AG09319 (cell line): ENCODE measurements around the gene TP53TG5.

Experiments used
- DNase-seq: peaks from one replicate; pipeline ENCODE4 v3.0.0-alpha.2; 2010; ENCODE audit warnings: low read depth; ENCODE audit errors: extremely low read depth
- TF ChIP-seq, protein P1 (sequence below): IDR thresholded peaks from 2 replicates; pipeline ENCODE4 v1.5.1; 2011; ENCODE audit warnings: low read depth, mild to moderate bottlenecking, inconsistent platforms, low read length, moderate library complexity

TP53TG5 gene

DNA sequence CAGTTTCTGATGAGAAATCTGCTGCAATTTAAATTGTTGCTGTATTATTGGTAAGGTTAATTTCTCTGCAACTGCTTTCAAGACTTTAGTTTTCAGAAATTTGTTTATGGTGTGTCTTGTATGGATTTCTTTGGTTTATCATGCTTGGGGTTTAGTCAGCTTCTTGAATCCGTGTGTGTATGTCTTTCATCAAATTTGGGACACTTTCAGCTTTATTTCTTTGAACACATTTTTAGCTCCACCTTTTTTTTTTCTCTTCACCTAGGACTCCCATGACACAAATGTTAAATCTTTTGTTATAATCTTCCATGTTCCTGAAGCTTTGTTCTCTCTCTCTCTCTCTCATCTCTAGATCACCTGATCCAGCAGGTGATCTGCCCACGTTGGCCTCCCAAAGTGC, 13.4 kb upstream of the TP53TG5 start:
- no peak for DNase-seq
- TF ChIP-seq, protein P1, sequence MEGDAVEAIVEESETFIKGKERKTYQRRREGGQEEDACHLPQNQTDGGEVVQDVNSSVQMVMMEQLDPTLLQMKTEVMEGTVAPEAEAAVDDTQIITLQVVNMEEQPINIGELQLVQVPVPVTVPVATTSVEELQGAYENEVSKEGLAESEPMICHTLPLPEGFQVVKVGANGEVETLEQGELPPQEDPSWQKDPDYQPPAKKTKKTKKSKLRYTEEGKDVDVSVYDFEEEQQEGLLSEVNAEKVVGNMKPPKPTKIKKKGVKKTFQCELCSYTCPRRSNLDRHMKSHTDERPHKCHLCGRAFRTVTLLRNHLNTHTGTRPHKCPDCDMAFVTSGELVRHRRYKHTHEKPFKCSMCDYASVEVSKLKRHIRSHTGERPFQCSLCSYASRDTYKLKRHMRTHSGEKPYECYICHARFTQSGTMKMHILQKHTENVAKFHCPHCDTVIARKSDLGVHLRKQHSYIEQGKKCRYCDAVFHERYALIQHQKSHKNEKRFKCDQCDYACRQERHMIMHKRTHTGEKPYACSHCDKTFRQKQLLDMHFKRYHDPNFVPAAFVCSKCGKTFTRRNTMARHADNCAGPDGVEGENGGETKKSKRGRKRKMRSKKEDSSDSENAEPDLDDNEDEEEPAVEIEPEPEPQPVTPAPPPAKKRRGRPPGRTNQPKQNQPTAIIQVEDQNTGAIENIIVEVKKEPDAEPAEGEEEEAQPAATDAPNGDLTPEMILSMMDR = no peak

DNA sequence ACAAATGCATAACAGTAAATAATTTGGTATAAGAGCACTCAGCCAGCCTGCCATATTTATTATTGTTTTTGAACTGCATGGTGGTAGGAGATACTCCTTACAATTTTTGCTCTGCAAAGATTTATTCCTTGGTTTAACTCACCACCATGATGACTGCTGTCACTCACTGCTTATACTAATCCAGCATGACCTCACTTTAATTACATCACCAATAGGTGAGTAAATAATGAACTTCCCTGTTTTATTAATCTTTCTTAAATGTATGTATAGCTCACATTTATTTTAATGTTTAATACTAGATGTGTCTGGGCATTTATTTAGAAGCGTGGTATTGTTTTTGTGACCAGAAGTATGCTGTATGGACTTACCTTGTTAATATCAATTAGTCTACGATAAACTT, 12.8 kb upstream of the TP53TG5 start:
- no peak for DNase-seq
- TF ChIP-seq, protein P1 = no peak

DNA sequence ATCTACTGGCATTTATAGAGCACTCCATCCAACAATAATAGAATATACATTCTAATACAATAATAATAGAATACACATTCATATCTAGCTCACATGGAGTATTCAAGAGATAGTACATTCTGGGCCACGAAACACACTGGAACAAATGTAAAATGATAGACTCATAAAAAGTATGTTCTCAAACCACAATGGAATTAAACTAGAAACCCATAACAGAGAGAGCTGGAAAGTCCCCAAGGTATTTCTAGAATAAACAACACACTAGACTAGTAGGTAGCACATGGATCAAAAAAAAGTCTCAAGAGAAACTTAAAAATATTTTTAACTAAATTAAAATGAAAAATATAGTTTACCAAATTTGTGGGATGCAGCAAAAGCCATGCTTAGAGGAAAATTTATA, 9.1 kb upstream of the TP53TG5 start:
- no peak for DNase-seq

DNA sequence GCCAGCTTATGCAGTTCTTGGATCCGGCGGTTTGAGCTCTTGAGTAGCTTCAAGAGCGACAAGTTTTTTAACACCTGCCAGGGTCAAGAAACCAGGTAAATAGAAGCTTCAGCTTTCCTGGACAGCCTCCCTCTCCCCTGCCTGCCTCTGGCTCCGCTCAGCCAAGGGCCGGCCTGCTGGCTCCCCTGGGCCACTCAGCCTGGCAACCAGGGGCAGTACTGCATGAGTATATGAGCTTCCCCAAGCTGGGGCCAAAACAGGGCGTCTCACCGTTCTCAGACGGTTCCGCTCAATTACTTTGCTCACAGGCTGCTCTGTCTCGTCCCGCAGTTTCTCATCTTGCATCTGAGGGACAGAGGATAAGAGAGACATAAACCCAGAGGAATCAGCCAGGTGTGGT, 856 bp downstream of the TP53TG5 start:
- no peak for DNase-seq
- TF ChIP-seq, protein P1 = no peak

More for the DNA sequence above, 9.1 kb upstream of the TP53TG5 start:
- TF ChIP-seq, protein P1 = no peak

DNA sequence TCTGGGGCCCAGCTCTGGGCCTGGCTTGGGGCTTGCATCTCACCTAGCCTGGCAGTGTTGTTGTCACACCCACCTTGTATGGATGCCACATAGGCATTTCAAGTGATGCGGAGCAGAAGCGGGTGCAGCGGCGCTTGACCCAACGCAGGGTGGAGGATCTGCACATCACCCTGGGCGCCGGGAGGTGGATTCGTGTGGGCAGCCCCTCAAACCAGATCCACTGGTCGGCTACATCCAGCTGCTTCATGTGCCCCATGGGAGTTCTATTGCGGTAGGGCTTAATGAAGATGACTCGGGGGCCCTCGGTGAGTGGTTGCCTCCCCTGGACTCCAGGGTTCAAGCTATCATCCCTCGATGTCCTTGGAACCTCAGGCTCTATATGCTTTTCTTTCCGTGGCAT, 3.2 kb downstream of the TP53TG5 start:
- TF ChIP-seq, protein P1 = no peak
- no peak for DNase-seq

DNA sequence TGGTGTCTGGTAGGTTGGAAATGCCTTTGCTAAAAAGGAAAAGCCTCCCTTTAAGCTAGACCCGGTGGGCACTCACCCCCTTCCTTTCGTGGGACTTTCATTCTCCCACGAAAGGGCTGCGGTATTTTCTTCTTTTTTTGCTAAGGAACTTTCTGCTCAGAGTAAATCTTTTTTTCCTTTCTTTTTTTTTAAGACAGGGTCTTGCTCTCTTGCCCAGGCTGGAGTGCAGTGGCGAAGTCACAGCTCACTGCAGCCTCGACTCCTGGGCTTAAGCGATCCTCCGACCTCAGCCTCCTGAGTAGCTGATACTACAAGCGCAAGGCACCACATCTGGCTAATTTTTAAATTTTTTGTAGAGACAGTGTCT, 4.0 kb downstream of the TP53TG5 start:
- no peak for DNase-seq
- TF ChIP-seq, protein P1 = no peak

DNA sequence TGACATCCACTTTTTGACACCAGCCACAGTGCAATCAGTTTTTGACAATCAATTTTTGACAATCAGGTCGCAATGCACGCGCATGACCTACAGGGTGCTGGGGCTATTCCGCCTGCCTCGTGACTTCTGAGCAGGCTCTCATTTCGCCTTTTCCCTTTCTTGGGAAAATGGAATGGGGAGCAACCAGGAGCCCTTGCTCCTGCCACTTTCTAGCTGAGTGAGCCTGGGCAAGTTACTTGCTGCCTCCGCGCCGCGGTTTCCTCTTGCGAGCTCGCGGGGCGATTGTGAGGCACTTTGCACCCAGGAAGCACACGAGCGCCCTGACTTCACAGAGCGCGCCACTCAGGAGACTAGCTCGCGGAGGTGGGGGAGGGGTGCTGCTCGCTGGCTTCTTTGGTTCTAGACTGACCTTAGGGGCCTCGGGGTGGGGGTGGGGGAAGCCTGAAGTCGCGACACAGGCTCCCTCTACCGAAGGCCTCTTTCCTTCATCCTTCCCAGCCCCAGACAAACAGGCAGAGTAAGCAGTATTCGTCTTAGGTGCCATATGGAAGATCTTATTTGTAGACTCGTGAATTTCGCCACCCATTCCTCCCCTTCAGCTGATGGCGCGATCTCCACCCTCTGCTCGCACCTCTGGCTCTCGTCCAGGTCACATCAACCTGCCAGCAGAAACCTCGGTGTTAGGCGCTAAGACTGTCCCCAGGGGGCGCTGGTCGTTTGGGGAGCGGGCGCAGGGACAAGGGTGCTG, 4.6 kb downstream of the TP53TG5 start:
- no peak for DNase-seq
- TF ChIP-seq, protein P1 = peak; percentile 92
